GM18526 (cell line): ENCODE measurements around the gene ATOSA.

Experiments used
- POLR2A ChIP-seq: IDR thresholded peaks from 3 replicates; pipeline ENCODE4 v1.6.1; 2011; ENCODE audit not compliant: insufficient read length; ENCODE audit errors: extremely low read depth

ATOSA gene

DNA sequence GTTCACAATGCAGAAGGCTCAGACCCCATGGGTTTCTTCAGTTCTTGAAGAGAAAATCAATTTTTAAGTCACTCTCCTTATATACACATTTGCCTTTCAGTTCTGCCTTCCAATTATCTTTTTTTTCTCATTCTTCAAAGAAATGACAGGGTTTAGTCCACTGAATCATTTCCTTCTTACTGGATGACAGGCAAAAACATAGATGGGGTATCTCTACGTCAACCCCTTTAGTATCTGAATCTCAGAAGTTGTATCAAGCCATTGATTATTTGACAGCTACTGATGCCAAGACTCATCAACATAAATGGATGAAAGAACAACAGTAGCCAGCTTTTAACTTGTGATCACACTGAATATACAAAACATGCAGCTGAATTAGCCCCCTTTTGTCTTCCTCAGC is 6.5 kb downstream of the ATOSA start:
- no peak for TF ChIP-seq POLR2A

- TF ChIP-seq POLR2A: no peak
Measured at GRCh38 chr15:52670087-52670486, 9.1 kb downstream of the ATOSA start.

DNA sequence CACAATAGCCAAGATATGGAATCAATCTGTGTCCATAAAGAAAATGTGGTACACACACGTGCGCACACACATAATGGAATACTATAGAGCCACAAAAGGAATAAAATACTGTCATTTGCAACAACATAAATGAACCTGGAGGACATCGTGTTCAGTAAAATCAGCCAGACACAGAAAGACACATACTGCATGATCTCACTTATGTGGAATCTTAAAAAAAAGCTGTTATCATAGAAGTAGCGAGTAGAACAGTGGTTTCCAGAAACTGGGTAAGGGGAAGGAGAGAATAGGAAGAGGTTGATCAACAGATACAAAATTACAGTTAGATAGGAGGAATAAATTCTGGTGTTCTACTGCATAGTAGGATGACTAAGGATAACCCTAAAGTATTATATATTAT is 11.1 kb downstream of the ATOSA start:
- no peak for TF ChIP-seq POLR2A

DNA sequence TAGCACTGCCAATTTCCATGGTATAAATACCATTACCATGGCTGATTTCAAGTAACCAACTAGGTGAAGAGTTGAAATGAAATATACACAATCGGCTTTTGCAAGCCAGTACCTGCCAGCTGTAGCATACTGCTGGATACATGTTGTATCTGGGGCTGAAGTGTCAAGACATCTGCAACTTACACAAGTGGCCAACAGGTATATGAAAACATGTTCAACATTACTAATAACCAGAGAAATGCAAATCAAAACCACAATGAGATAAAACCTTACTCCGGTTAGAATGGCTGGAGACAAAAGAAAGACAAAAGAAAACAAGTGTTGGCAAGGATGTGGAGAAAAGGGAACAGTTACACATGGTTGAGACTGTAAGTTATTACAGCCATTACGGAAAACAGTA is 11.6 kb downstream of the ATOSA start:
- TF ChIP-seq POLR2A: no peak

DNA sequence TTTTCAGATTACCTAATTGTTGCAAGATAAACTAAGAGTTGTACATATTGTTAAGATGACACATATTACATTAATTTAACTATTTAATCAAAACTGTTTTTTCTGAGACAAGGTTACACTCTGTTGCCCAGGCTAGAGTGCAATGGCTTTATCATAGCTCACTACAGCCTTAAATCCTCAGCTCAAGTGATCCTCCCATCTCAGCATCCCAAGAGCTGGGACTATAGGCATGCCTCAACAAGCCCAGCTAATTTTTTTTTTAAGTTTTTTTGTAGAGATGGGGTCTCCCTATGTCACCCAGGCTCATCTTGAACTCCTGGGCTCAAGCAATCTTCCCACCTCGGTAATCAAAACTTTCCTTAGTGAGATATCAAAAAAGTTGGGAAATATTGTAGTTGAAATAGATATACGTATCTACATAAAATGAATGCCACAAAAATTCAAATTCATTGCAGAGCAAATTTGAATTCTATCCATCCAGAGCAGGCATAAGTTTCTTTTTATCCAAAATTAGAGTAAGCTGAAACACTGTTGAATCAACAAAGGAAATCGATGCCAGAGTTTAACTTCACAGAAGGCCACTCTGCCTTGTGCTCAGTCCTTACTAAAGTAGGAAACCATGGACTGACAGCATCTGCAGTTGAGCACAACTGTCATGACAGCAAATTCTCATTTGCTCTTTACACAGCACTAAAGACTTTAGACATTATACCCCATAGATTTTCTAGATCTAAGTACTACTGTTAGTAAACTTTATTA is 15.5 kb downstream of the ATOSA start:
- TF ChIP-seq POLR2A: no peak

DNA sequence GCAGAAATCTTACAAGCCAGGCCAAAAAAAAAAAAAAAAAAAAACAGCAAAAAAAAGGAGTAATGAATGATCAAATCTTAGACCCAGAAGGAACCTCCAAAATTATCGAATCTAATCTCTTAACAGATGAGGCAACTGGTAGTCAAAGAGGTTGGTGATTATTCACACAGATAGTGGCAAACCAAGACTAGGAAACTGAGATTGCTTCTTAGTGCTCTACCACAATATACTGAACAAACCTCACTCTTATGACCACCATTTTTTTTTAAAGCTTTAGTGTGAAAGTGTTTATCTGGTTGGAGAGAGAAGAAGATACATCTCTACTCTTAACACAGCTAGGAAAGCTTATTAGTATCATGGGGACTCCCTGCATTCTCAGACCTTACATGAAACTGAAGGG is 17.3 kb downstream of the ATOSA start:
- no peak for TF ChIP-seq POLR2A

GRCh38 chr15:52660192-52660591 is 19.0 kb downstream of the ATOSA start:
- TF ChIP-seq POLR2A: no peak

GRCh38 chr15:52658955-52659354 is 20.2 kb downstream of the ATOSA start:
- no peak for TF ChIP-seq POLR2A

DNA sequence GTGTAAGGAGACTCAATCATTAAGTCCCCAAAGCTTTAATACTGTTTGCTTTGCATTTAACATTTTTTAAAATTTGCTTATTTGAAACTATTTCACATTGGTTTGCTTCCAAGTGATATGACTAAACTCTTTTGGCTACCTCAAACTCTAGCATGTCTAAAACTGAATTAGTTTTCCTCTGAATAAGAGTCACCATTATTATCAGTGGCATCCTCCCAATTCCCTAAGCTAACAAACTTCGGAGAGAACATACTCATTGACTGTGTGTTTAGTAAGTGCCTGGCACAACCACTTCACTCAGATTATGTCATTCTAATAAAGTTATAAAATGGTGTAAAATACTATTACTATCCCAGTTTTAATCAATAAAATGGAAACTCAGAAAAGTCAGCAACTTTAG is 21.9 kb downstream of the ATOSA start:
- no peak for TF ChIP-seq POLR2A

DNA sequence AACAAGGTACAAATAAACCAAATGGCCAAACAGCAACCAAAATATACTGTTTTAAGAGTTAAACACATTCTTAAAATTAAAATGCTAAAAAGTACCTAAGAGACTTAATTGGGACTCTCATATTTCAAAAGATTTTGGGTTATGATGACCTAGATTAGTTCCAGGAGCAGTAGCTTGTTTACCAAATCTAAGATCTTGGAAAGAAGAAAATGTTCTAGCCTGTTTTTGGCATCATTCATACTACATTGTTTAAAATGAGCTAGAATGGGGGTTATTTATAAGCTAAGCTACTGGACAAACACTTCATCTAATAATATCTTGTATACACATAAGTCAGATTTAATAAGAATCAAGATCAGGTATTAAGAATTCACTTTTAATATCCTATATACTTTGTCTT is 22.8 kb downstream of the ATOSA start:
- no peak for TF ChIP-seq POLR2A

GRCh38 chr15:52653431-52653964 is 25.7 kb downstream of the ATOSA start:
- no peak for TF ChIP-seq POLR2A

- no peak for TF ChIP-seq POLR2A
Measured at GRCh38 chr15:52652984-52653383, 26.2 kb downstream of the ATOSA start.

- TF ChIP-seq POLR2A: no peak
Measured at GRCh38 chr15:52652286-52652685, 26.9 kb downstream of the ATOSA start.

- no peak for TF ChIP-seq POLR2A
Measured at GRCh38 chr15:52651868-52652267, 27.3 kb downstream of the ATOSA start.

GRCh38 chr15:52651114-52651513 is 28.1 kb downstream of the ATOSA start:
- TF ChIP-seq POLR2A: no peak

GRCh38 chr15:52649686-52650085 is 29.5 kb downstream of the ATOSA start:
- no peak for TF ChIP-seq POLR2A

DNA sequence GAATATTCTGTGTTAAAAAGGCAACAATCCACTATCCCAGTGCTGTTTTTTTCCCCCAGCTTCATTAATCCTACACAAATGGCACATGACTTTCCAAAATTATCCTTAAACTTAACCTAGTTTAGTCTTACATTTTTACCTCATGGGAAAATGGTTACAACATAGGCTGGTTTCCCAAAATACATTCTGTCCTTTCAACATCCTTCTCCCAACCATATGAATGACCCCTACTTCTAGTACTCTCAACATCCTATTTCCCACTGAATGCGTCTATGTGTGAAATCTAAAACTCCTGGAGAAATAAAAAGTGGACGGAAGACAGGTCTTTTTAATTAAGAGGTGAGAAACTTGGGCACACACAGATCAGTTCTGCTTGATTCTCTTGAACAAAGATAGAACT is 33.3 kb downstream of the ATOSA start:
- no peak for TF ChIP-seq POLR2A

DNA sequence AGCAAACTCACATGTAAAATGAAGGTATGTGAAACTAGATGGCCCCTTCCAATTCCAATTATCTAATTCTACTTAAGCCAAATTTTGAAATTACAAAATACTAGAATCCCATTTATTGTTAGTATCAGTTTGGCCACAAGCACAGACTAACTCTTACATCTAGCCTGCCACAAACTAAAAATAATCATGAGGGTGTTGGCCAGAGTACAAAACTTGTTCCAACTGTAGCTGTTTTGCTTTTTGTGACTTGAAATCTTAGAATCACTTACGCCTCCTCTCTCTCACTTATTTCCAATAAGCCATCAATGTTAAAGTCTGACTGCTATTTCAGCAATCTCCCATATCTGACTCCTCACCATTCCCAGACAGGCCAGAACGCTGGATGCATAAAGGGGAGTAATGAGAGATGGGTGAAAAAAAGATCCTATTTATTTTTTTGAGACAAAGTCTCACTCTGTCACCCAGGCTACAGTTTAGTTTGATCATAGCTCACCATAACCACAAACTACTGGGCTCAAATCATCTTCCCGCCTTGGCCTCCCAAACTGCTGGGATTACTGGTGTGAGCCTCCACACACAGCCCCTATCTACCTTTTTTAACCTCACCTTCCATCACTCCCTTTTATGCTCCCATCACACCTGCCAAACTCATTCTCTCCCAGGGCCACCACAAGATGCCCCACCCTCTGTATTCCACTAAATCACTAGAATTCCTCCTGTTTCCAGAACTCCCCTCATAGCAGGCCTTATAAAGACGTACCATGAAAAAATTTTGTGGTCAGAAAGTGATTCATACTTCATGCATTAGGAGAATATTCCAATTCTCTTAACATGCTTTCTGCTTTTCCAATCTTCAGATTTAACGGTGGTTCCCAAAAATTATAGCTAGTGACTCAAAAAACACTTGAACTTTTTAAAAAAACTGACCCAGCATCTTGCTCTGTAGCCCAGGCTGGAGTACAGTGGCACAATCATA is 36.5 kb downstream of the ATOSA start:
- TF ChIP-seq POLR2A: no peak
